Stimulated activated CD4-positive, alpha-beta T cell treated with anti-CD3 and anti-CD28 coated beads, Interleukin-15, amount 100 ng/mL, for 48 hours (primary cell): Measurements from ENCODE around the gene TMEM145.
"Not testable (repeated sequence)": the region's sequence is repeated elsewhere in the genome, so short reads cannot be mapped to it uniquely, and the experiment has no call there.

Experiments
- DNase-seq, 2 donors: peaks; one replicate each; pipeline ENCODE4 v3.0.0-alpha.2; 2020; ENCODE audit warnings: low read depth in 2 of 2

Gene TMEM145

GRCh38 chr19:42313096-42313839, at the start of gene TMEM145:
TSS of gene TMEM145 (plus strand) at chr19:42313309. CDS start at chr19:42313377, 68 bp downstream.
- peak in 1 of 2 donors; percentile 45 for DNase-seq

GRCh38 chr19:42266105-42266504, 47.0 kb upstream of the TMEM145 start:
- DNase-seq, result not testable (repeated sequence)

GRCh38 chr19:42266928-42267603, 46.0 kb upstream of the TMEM145 start:
- not testable (repeated sequence) for DNase-seq

GRCh38 chr19:42267644-42268141, 45.4 kb upstream of the TMEM145 start:
- no peak for DNase-seq

GRCh38 chr19:42268142-42268703, 44.9 kb upstream of the TMEM145 start:
- peak; percentile 98 to 99 for DNase-seq

- DNase-seq, result peak; percentile 99
Observed at GRCh38 chr19:42268704-42269477, 44.2 kb upstream of the TMEM145 start, which contains the start of gene CIC. TSS of gene CIC (plus strand) at chr19:42269252. CDS start at chr19:42271784, 2,532 bp downstream.

- DNase-seq, result no peak
Observed at GRCh38 chr19:42269478-42270345, 43.4 kb upstream of the TMEM145 start.

- DNase-seq, result peak; percentile 61 to 65
Observed at GRCh38 chr19:42270346-42271044, 42.6 kb upstream of the TMEM145 start.

GRCh38 chr19:42271045-42271419, 42.1 kb upstream of the TMEM145 start:
- DNase-seq, result no peak

- DNase-seq, result no peak
Observed at GRCh38 chr19:42271861-42272534, 41.1 kb upstream of the TMEM145 start.

- no peak for DNase-seq
Observed at GRCh38 chr19:42272535-42272897, 40.6 kb upstream of the TMEM145 start.

- DNase-seq, result no peak
Observed at GRCh38 chr19:42272989-42273406, 40.1 kb upstream of the TMEM145 start.

- DNase-seq, result no peak
Observed at GRCh38 chr19:42273407-42274064, 39.6 kb upstream of the TMEM145 start.

- DNase-seq, result no peak
Observed at GRCh38 chr19:42274065-42274682, 38.9 kb upstream of the TMEM145 start.

GRCh38 chr19:42275103-42275502, 38.0 kb upstream of the TMEM145 start:
- DNase-seq, result no peak

GRCh38 chr19:42275517-42275916, 37.6 kb upstream of the TMEM145 start:
- no peak for DNase-seq

- DNase-seq, result no peak
Observed at GRCh38 chr19:42276284-42276683, 36.8 kb upstream of the TMEM145 start.

GRCh38 chr19:42276821-42277220, 36.3 kb upstream of the TMEM145 start:
- no peak for DNase-seq
